Fibroblast of skin of back (primary cell): ENCODE results near the gene MRPS9.

Experiments
- DNase-seq: peaks from one replicate; pipeline ENCODE4 v3.0.0-alpha.2; 2013

Gene MRPS9

GRCh38 chr2:105080461-105080860 is 42.6 kb downstream of the MRPS9 start:
- no peak for DNase-seq

DNA sequence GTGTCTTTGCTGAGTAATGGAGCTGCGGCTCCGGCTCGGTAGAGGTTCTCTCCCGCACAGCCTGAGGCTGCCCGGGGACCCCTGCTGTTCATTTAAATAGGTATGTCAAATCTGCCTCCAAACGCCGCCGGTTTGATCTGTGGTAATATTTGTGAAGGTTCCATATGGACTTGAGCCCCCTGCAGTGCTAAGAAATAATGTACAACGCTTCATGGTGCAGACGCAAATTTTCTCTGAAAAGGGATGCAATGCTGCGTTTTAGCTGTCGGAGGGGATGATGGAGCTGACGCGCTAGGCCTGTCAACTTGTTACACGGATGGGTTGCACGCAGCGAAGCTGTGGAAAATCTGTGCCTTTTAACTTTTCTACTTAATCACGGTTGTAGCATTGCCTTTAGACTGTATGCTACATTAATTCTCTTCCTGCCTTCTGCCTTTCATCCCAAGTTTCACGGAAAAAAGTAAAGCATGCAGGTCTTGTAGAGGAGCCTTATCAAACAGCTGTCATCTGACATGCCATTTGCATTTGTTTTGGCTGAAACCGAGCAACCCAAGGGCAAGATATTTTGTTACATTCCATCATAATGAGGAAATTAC is 43.2 kb downstream of the MRPS9 start:
- peak; percentile 40 for DNase-seq

GRCh38 chr2:105082107-105082506 is 44.2 kb downstream of the MRPS9 start:
- DNase-seq: no peak

- peak; percentile 6 for DNase-seq
Observed at GRCh38 chr2:105085525-105085924, 47.7 kb downstream of the MRPS9 start.

GRCh38 chr2:105087273-105087672 is 49.4 kb downstream of the MRPS9 start:
- DNase-seq: no peak

DNA sequence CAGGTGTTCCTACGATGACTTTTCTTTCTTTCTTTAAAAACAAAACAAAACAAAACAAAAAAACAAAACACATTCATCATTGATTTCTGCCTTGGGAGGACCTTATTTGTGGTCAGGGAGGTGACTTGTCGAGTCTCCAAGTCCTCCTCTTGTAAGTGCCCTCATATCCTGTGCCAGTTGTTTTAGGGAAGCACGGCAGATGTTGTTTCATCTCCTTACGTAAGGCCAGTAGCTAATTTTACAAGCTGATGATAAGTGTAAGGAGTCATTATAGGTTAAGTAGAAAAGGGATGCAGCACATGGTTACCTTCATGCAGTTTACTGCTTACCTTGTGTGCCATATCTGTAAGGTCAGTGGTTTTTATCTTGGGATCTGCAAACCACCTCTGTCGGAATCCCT is 52.2 kb downstream of the MRPS9 start:
- DNase-seq: no peak

GRCh38 chr2:105092797-105093196 is 54.9 kb downstream of the MRPS9 start:
- DNase-seq: no peak

- DNase-seq: no peak
Observed at GRCh38 chr2:105099153-105099552, 61.3 kb downstream of the MRPS9 start.

- DNase-seq: no peak
Observed at GRCh38 chr2:105100046-105100840, 62.4 kb downstream of the MRPS9 start.

DNA sequence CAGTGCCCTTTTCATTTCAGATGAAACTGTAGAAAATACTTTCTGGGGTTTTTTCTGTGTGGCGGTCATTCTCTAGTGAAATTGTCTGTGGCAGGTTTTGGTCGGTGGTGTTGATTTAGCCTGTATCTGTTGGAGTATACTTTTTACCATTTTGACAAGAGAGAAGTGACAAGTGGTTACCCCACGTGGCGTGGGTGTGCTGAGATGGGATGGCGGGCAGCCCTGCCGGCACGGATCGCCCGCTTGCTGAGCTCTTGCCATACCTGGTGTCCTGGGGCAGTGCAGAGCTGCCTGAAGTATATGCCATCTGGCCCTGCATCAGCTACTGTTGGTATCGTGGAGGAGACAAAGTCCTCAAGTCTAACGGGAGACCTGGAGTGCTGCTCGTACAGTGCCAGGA is 64.1 kb downstream of the MRPS9 start:
- DNase-seq: no peak

- DNase-seq: peak; percentile 72
Observed at GRCh38 chr2:105102963-105103421, 65.1 kb downstream of the MRPS9 start.

DNA sequence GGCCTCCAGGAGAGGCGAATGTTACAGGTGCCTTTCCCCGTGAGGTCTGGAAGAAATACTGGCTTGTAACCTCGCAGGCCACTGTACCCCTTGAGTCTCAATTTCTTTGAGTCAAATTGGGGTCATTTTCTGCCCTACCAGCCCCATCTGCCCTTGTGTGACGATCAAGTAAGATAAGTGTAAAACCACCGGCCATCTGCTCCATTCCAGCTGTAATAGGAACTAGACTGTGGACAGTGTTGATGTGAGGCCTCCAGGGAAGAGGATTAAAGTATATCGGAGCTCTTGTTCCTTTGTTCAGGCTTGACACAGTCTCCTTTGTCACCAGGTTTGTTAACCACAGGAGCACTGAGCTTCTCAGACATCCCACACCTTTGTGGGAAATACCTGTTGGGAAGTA is 65.6 kb downstream of the MRPS9 start:
- DNase-seq: no peak

DNA sequence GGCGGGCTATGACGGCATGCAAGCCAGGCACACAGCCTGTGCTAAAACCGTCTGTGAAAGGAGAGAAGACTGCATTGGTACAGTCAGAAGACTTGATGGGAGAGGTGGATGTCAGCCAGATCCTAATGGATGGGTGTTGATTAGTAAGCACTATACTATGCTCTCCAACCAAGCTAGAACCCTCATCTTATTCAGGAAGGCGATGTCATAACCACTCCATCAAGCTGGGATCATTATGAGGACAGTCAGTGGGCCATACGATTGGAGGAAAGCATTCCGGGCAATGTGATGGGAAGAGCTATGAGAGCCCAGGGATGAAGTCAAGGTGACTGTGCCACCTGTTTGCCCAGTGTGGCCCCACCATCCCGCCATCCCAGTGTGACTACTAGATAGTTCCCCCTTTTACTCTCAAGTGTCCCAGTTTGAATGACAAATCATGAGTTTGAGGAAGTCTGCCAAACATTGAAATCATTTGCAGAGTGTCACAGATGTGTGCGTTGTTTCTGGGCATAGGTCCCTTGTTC is 66.4 kb downstream of the MRPS9 start:
- peak; percentile 62 for DNase-seq

- no peak for DNase-seq
Observed at GRCh38 chr2:105110295-105110829, 72.5 kb downstream of the MRPS9 start.

DNA sequence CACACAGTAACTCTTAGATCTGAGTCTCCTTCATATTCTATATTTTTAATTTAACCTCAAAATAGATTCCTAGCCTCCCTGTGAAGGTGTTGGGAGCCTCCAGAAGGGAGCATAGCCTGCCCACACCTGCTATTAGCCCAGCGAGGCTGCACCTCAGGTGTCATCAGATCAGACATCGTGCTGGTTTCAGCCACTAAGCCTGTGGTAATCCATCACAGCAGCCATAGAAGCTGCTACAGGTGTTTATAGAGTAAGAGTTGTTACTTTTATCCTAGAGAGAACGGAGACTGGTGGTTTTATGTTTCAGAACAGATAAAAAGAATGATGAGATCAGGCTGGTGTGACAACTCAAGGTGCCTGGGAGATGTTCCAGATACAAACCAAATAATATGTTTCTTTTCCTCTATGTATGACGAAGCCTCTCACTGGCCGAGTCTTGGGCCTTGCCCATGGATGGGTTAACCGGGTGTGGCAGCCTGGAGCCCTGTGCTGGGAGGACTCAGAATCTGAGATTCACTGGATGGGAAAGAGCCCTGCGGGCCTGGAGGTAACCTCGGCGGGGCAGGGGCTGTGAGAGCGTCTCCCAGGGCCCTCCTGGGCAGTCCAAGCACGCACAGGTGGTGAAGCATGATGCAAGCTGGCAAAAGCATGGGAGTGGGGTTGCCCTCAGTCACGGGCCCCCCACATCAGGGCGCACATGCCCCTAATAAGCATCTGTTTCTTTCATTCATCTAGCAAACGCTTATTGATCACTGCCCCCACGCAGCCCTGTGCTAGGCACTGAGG is 73.7 kb downstream of the MRPS9 start:
- no peak for DNase-seq

- no peak for DNase-seq
Observed at GRCh38 chr2:105112345-105112744, 74.5 kb downstream of the MRPS9 start.

DNA sequence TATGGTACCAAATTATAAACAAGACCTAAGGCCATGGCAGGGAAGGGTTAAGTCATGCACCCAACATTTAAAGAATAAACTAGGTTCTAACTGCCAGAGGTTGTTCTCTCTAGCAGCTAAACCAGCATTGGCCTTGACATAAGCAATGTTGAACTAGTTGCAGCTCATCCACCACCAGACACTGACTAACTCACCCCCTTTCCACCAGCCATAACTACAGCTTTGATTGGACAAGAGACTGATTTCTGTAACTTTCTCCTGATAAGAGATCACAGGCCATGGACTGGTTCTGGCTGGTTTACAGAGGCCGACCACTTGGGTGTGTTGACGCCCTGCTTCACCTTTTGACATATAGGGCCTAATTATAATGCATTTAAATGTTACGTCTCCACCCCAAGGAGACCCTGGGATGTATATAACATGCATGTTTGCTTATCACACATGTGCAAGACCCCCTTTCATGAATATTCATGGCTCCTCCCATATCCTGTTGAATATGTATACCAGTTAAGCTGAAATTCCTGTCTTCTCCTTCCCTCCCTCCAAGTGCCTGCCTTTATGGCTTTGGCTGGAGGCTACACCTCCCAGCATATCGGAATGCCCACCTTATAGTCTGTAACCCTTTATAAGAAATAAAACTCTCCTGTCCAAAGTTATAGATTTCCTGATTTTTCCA is 75.9 kb downstream of the MRPS9 start:
- no peak for DNase-seq

GRCh38 chr2:105114551-105114950 is 76.7 kb downstream of the MRPS9 start:
- peak; percentile 57 for DNase-seq

- DNase-seq: no peak
Observed at GRCh38 chr2:105116348-105116747, 78.5 kb downstream of the MRPS9 start.

DNA sequence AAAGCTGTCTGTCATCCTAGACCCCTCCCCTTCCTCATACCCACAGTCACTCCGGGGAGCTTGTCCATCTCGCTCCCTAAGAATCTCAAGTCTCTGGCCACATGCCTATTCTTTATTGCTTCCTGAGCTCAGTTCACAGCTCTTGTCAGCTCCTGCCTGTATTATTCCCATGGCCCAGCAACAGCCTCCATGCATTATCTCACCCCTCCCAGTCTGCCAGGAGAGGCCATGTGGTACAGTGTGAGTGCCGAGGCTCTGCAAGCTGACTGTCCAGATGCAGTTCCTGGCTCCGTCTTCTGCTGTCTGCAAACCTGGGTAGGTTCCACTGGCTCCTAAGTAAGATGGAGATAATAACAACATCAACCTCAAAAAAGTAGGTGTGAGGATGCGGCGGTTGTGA is 79.7 kb downstream of the MRPS9 start:
- DNase-seq: no peak

DNA sequence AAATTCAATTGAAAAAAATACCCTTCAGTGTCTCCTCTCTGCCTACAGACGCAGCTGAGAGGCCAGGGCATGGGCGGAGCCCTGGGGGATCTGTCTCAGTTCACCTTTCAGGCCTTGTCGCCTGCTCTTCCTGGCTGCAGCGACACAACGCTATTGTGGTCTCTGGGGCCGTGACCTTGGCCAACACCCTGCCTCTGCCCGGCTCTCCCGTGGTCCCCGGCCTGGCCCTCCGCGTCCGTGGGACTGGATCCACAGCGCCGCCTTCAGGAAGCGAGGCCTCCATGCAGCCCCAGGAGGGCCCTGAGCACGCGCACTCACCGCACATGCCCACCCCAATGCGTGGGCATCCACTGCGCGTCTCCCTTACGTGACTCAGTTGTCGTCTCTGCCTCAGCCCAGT is 81.1 kb downstream of the MRPS9 start:
- DNase-seq: no peak

DNA sequence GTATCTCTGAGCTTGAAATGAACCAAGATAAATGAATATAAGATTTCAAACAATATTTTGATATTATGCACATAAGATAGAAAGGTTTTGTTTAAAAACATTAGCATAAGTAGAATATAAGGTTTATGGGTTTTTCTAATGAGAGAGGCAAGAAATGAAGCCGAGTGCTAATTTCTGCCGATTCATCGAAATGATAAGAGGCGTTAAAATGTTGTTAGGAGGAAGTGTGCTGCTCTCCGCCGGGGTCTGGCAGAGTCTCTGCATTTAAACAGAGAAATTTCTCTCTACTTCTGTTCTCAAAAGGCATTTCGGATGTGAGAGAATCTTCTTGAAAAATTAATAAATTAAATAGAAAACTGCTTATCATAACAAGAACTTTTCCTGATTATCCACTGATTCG is 83.6 kb downstream of the MRPS9 start:
- no peak for DNase-seq
